GM04504 (cell line): Measurements from ENCODE around the gene PRR9.
"Not testable (repeated sequence)": the region's sequence is repeated elsewhere in the genome, so short reads cannot be mapped to it uniquely, and the experiment has no call there.

ENCODE experiments used
- DNase-seq: peaks from one replicate; pipeline ENCODE4 v3.0.0-alpha.2; 2012; ENCODE audit warnings: low read depth

The PRR9 gene

DNA sequence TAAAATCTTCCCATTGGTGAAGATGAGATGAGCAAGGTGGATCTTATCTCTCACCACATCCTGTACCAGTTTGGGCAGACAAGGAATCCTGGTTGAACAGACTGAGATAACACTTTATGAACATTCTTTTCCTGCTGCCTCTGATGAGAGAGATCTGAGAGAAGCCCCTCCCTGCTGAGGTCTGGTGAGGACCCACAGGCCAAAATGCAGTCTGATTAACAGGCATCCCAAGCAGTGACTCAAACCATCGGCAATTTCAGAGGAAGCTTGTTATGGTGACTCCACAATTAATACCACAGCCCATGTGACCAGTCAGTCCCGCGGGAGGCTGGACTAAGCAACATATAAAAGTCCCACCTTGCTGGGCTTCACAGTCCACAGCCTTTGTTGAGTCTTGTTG lies at the start of gene PRR9:
PRR9 (plus strand) TSS at position 373 of the 400 bp plus-strand sequence. CDS start 561 bp downstream, outside the sequence.
- no peak for DNase-seq

GRCh38 chr1:153168686-153169085 lies 48.7 kb upstream of the PRR9 start:
- DNase-seq: no peak

DNA sequence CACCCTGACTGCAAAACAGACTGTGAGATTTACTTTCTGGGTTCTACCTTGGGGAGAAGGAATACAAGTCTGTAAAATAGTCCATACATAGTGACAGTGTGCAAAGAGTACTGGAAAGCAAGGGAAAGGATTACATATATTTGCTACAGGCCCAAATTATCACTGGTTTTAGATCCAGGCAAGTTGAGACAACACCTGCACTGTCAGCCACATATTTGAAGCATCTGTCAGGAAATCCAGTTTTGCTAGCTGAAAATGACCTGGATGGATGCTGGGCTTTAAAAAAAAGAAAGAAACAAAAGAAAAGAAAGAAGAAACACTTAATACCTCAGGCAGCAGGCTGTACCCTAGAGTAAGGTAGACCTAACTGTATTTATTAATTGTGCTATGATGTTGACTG lies 42.8 kb upstream of the PRR9 start:
- DNase-seq: no peak

DNA sequence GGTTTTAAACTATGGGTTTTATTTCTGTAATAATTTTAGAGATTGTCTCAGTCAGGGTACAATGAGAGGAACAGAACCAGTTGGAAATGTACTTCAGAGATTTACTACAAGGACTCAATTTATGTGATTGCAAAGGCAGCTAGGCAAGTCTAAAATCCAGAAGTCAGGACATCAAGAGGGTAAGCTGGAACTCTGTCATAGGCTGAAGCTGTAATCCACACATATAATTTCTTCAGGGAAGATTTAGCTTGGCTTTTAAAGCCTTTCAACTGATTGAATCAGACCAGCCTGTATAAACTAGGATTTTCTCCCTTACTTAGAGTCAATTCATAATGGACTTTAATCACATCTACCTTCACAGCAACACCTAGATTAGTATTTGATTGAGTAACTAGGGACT lies 38.5 kb upstream of the PRR9 start:
- no peak for DNase-seq

- DNase-seq: no peak
These were observed 36.8 kb upstream of the PRR9 start for GRCh38 chr1:153180556-153180955.

- DNase-seq: not testable (repeated sequence)
These were observed 29.1 kb upstream of the PRR9 start for GRCh38 chr1:153188301-153188700.

GRCh38 chr1:153190373-153190772 lies 27.0 kb upstream of the PRR9 start:
- DNase-seq: no peak

DNA sequence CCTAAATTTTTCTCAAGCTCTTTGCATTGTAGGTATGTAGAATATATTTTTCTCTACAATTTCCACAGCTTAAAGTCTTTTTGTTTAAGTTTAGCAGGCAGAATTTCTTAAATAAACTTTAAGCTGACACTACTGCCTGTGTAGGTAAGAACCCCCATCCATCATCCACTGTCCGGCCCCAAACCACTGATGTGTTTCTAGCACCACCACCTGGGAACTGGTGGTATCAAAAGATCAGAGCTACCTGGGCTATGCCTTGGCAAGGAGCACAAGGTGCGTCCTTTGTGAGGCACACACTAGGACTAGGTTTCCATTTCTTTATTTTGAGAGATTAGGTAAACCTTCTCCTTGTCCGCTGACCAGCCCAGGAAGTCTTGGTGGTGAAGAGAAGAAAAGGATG lies 24.7 kb upstream of the PRR9 start:
- no peak for DNase-seq

DNA sequence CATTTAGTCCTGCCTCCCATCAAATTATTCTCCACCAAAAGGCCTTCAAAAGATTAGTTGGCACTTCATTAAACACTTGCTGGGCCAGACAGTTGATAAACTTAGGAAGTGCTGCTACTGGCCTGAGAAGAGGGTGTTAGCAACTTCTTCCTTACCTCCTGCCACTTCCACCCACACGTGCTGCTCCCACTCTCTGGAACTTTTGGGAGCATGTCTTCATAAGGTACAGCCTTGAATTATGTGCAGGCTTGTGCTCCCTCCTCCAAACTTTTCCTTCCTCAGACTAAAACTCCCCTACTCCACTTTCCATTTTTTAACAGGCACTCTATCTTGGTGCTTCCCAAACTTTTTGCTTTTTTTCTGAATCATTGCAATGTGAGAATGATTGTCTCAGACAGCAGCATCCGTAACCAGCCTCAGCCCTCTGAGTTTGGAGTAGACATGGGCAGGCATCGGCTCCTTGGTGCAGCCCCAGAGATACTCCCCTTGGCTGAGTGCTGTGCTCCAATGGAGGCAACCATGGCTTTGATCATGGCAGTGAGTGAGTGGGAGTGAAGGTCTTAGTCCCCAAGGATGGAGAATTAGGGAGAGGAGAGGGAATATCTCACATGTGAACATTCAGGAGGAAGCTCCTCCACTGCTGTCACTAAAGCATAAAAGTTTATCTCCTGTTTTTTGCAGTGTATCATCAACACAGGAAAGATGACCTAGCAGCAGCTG lies 22.9 kb upstream of the PRR9 start:
- DNase-seq: no peak

DNA sequence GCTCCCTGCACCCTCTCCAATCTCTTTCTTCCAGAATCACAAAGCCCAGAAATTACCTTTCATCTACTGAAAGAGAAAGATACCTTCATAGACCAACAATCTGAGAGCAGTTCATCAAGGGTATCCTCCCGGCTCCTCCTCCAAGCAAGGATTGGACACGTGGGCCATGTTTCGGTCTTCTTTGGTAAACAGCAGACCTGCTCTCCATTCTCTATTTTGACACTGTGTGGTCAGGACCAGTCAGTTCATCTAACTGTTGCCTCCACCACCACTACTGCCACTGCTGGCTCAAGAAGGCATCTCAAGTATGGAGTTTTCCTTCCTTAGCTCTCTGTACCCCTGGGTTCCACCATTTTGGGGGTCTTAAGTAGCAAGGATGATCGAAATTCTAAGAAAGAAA lies 22.2 kb upstream of the PRR9 start:
- DNase-seq: no peak

DNA sequence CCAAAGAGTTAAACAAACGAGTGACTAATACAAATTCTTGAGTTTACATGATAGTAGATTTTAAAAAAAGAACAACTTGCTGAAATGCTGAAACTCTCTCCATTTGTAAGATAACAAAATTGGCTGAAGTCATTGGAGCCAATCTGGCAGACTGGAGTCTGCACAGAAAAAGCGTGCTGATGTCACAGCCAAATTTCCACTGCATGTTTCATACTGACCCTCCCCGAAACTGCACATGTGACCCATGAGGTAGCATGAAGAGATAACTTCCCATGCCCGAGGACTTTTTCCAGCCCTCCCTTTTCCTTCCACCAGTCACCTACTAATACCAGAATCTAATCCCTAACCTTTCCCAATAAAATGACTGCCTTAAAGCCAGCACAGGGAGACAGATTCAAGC lies 15.4 kb upstream of the PRR9 start:
- DNase-seq: no peak

- no peak for DNase-seq
These were observed 14.3 kb upstream of the PRR9 start, which contains the start of gene LELP1 for GRCh38 chr1:153203130-153203529. TSS of gene LELP1 (plus strand) at chr1:153203430. CDS start at chr1:153204708, 1,278 bp downstream.

- DNase-seq: no peak
These were observed 10.8 kb upstream of the PRR9 start for GRCh38 chr1:153206631-153207030.

DNA sequence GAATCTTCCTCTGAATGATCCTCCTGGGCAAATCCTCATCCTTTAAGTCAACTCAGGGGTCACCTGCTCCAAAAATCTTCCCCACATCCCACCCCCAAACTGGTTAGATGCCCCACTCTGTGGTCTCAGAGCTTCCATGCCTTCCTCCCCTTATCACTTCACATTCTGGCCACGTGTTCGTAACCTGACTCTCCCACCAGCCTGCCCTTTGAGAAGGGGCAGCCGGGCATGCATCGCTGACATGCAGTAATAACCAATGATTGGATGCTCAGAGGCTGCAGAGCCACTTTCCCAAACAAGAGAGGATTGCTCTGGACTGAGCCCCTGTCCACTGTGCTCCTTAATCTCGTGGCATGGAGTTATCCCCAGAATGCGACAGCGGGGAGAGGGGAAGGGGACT lies 7.2 kb upstream of the PRR9 start:
- no peak for DNase-seq

DNA sequence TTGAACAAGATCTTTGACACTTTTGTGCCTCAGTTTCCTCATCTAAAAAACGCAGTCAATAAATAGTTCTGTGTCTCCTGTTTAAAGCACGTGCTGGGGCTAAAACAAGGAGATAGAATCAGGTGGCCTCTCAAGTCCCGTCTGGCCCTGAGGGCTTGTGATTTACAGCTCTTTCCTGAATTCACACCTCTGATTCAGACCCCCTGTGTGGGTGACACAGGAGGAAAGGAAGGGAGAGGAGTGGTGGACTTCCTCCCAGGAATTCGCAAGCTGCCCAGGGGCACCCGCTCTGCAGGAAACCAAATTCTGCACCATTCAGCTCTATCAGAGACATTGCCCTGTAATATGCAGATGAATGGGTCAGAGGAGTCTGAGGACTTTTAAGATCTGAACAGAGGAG lies 5.2 kb upstream of the PRR9 start:
- no peak for DNase-seq

- DNase-seq: no peak
These were observed 3.9 kb upstream of the PRR9 start for GRCh38 chr1:153213519-153213918.

- DNase-seq: no peak
These were observed 496 bp downstream of the PRR9 start for GRCh38 chr1:153217744-153218416.

GRCh38 chr1:153220606-153221303 lies 3.4 kb downstream of the PRR9 start:
- no peak for DNase-seq

DNA sequence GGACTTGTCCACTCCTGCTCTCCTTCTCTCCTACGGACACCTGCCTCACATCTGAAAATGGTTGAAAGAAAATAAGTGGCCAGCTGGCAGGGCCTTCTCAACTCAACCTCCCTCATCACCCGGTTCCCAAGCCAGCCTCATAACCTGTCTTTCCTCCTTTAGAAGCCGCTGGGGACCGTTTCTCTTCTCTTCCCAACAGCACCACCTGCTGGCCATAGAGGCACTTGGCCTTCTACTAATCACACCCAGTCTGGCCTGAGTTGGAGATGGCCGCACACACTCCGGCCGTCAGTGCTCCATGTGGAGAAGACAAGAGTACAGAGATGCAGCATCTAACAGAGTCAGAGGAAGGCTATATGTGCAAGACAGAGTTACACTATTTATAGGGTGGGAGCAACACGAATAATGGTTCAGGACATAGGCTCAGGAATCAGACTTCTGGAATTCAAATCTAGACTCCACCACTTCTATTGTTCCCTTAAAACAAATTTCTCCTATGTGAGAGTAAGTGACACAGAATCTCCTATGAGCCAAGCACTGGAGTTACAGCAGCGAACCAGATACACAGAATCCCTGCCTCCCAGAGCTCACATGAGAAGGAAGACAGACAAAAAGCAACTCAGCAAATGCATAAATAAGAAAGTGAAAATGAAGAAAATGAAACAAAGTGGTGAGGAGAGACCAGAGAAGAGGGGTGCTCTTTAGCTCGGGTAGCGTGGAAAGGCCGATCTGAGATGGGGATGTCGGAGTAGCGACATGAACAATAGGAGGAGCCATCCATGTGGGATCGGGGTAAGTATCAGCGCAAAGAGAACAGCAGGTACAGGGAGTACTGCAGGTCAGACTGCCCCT lies 5.9 kb downstream of the PRR9 start:
- peak; percentile 3 for DNase-seq

- DNase-seq: no peak
These were observed 10.4 kb downstream of the PRR9 start for GRCh38 chr1:153227810-153228209.

DNA sequence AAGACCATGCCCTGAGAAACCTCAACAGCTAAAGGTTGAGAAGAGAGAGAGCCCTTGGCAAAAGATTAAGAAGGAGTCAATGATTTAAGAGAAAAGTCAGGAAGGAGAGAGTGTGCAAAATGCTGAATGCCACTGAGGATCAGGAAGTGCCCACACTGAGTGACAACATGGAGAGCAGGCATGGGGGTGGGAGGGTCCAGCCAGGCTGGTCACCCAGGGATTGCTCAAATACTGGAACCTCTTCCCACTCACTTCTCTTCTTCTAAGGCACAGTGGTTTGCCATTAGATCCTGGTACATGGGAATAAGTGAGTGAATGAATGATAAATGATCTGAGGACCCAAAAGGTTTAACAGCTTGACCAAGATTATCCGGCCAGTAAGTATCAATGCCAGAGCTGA lies 11.1 kb downstream of the PRR9 start:
- no peak for DNase-seq
